ENCODE measurements around the gene RNF130.

- TF ChIP-seq CTCF (IDR thresholded peaks at IDR 0.05 in 4 of 5, conservative IDR thresholded peaks at IDR 0.05 in 1 of 5) (no peak), POLR2A (IDR thresholded peaks at IDR 0.05) (no peak)
Observed at GRCh38 chr5:179919487-179920060, 152.0 kb downstream of the RNF130 start.

Measured in gastrocnemius medialis (tissue), 4 donors.